CD8-positive, alpha-beta memory T cell (primary cell): Measurements from ENCODE around the gene VWCE. TPM values are rescaled to one million over a fixed set of nuclear protein-coding genes. Genes with fewer than 3 reads are reported as not detected.

Experiments used
- CTCF ChIA-PET: fragments of 350-600 bp; sonication (Branson Sonifier 250); formaldehyde crosslinking; loops from one replicate; lab custom pipeline; 2021; ENCODE audit warnings: antibody characterized with exemption; lab: Charles Lee
- POLR2A ChIA-PET: fragments of 350-600 bp; sonication (Branson Sonifier 250); formaldehyde crosslinking; loops from one replicate; lab custom pipeline; 2021; ENCODE audit warnings: antibody characterized with exemption; lab: Charles Lee
- DNase-seq, 5 donors: peaks; one replicate each; pipeline versions ENCODE4 v3.0.0 to v3.0.0-alpha.2; 2020 to 2022; ENCODE audit warnings: mixed read lengths in 1 of 5
- H3K27ac ChIP-seq: one replicate; pipeline ENCODE4 v1.7.0; 2013; ENCODE audit warnings: low read depth, mild to moderate bottlenecking, low read length, moderate library complexity
- H3K27me3 ChIP-seq: 2 replicates; pipeline ENCODE4 v1.7.0; 2013; ENCODE audit warnings: low read length, mild to moderate bottlenecking; ENCODE audit not compliant: insufficient read depth, poor library complexity, severe bottlenecking
- H3K36me3 ChIP-seq: 2 replicates; pipeline ENCODE4 v1.7.0; 2013; ENCODE audit warnings: mild to moderate bottlenecking, low read length, moderate library complexity; ENCODE audit not compliant: insufficient read depth
- H3K4me1 ChIP-seq: 2 replicates; pipeline ENCODE4 v1.7.0; 2013; ENCODE audit warnings: mild to moderate bottlenecking, low read length, moderate library complexity; ENCODE audit not compliant: insufficient read depth
- H3K4me3 ChIP-seq: 2 replicates; pipeline ENCODE4 v1.7.0; 2013; ENCODE audit warnings: mild to moderate bottlenecking, low read length
- H3K9me3 ChIP-seq: 2 replicates; pipeline ENCODE4 v1.7.0; 2013; ENCODE audit warnings: mild to moderate bottlenecking, low read length
- H3K27ac Mint-ChIP-seq, 8 donors: one replicate each; pipeline ENCODE4 v1.8.0; 2020 to 2021; ENCODE audit warnings: mixed read lengths in 8 of 8, mild to moderate bottlenecking in 6 of 8, inconsistent platforms in 3 of 8, moderate library complexity in 3 of 8
- H3K27me3 Mint-ChIP-seq, 2 donors: one replicate each; pipeline ENCODE4 v1.8.0; 2020 to 2021; ENCODE audit warnings: mixed read lengths in 2 of 2, mild to moderate bottlenecking in 1 of 2, moderate library complexity in 1 of 2
- H3K36me3 Mint-ChIP-seq, 3 donors: one replicate each; pipeline ENCODE4 v1.8.0; 2020 to 2021; ENCODE audit warnings: mixed read lengths in 3 of 3, inconsistent platforms in 1 of 3, mild to moderate bottlenecking in 1 of 3
- H3K4me1 Mint-ChIP-seq, 3 donors: one replicate each; pipeline ENCODE4 v1.8.0; 2020 to 2021; ENCODE audit warnings: mixed read lengths in 3 of 3, inconsistent platforms in 1 of 3, mild to moderate bottlenecking in 1 of 3
- H3K4me3 Mint-ChIP-seq, 7 donors: one replicate each; pipeline ENCODE4 v1.8.0; 2020 to 2021; ENCODE audit warnings: mixed read lengths in 7 of 7, mild to moderate bottlenecking in 6 of 7, moderate library complexity in 4 of 7, inconsistent platforms in 2 of 7
- H3K9me3 Mint-ChIP-seq, 5 donors: one replicate each; pipeline ENCODE4 v1.8.0; 2020 to 2022; ENCODE audit warnings: mixed read lengths in 5 of 5, mild to moderate bottlenecking in 3 of 5, moderate library complexity in 2 of 5, inconsistent platforms in 1 of 5
- polyA plus RNA-seq: library from polyadenylated mRNA; unstranded; fragments of 300-500 nt; fragmentation: Illumina TruSeq; gene quantifications from one replicate; pipeline ENCODE4 v1.2.3, GENCODE V29; 2021
- total RNA-seq, 2 experiments: library from RNA; stranded (reverse); gene quantifications; one replicate each; pipeline ENCODE4 v1.2.3, GENCODE V29; 2021

The VWCE gene
- total and polyA plus RNA-seq, 3 experiments from 2014 or later, result 11.3 to 12.4 TPM; not detected in 1

- no peaks in the 10 kb centered on the region for H3K36me3 Mint-ChIP-seq
- no peak for DNase-seq
- POLR2A ChIA-PET, result no interaction called here
- Histone ChIP-seq H3K27ac (no peak overlapping the region), H3K4me1 (no peaks in the 10 kb centered on the region), H3K27me3 (no peaks in the 10 kb centered on the region), H3K9me3 (no peaks in the 10 kb centered on the region), H3K36me3 (no peaks in the 10 kb centered on the region), H3K4me3 (no peak overlapping the region)
- no peaks in the 10 kb centered on the region for H3K9me3 Mint-ChIP-seq
- H3K27ac Mint-ChIP-seq, result no peak overlapping the region
- H3K4me3 Mint-ChIP-seq, result no peak overlapping the region
- peaks cover 0 to 4% of the 10 kb centered on the region in 2 donors for H3K27me3 Mint-ChIP-seq
- CTCF ChIA-PET, result no interaction called here
- H3K4me1 Mint-ChIP-seq, result no peaks in the 10 kb centered on the region
Observed at GRCh38 chr11:61270354-61271076, 24.6 kb downstream of the VWCE start.

GRCh38 chr11:61268588-61269250 is 26.4 kb downstream of the VWCE start:
- H3K4me3 ChIP-seq, result no peak overlapping the region
- H3K4me1 ChIP-seq, result no peaks in the 10 kb centered on the region
- Mint-ChIP-seq H3K36me3 (no peaks in the 10 kb centered on the region), H3K4me3 (no peak overlapping the region), H3K9me3 (no peaks in the 10 kb centered on the region), H3K27ac (no peak overlapping the region), H3K27me3 (peaks cover 0 to under 1% of the 10 kb centered on the region in 2 donors), H3K4me1 (no peaks in the 10 kb centered on the region)
- POLR2A ChIA-PET, result no interaction called here
- no peak overlapping the region for H3K27ac ChIP-seq
- no peaks in the 10 kb centered on the region for H3K9me3 ChIP-seq
- no peak for DNase-seq
- CTCF ChIA-PET, result no interaction called here
- H3K36me3 ChIP-seq, result no peaks in the 10 kb centered on the region
- no peaks in the 10 kb centered on the region for H3K27me3 ChIP-seq

DNA sequence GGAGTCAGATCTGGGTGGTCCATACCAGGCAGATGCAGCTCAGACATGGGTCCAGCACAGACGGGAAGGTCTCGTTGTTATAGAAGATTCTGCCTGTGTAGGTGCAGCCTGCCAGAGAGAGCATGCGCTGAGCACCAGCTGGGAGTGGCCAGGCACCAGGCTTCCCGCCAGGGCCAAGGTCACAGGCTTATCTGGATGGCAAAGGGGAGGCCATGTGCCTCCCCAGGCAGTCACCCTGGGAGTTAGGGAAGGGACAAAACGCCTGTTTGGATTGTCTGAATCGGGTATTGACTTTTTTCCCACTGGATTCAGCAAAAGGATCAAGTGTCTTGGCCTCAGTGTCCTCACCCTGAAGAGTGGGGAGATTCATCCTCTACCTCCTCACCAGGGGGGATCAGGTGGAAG is 27.7 kb downstream of the VWCE start:
- CTCF ChIA-PET, result no interaction called here
- Mint-ChIP-seq H3K4me1 (no peaks in the 10 kb centered on the region), H3K27me3 (no peaks in the 10 kb centered on the region), H3K36me3 (no peaks in the 10 kb centered on the region), H3K9me3 (no peaks in the 10 kb centered on the region), H3K27ac (no peak overlapping the region), H3K4me3 (no peak overlapping the region)
- DNase-seq, result no peak
- Histone ChIP-seq H3K4me1 (no peaks in the 10 kb centered on the region), H3K36me3 (no peaks in the 10 kb centered on the region), H3K27me3 (no peaks in the 10 kb centered on the region), H3K4me3 (no peak overlapping the region), H3K9me3 (no peaks in the 10 kb centered on the region), H3K27ac (no peak overlapping the region)
- POLR2A ChIA-PET, result no interaction called here

- Mint-ChIP-seq H3K4me1 (no peaks in the 10 kb centered on the region), H3K9me3 (no peaks in the 10 kb centered on the region), H3K36me3 (no peaks in the 10 kb centered on the region), H3K4me3 (no peak overlapping the region), H3K27ac (no peak overlapping the region), H3K27me3 (no peaks in the 10 kb centered on the region)
- CTCF ChIA-PET, result interaction anchor here (1.0 to 1.5 kb wide), 2 partner anchors 12 to 13 kb away, joined by 3 to 6 read pairs; no protein-coding TSS in a partner anchor
- Histone ChIP-seq H3K4me1 (no peaks in the 10 kb centered on the region), H3K4me3 (no peak overlapping the region), H3K27me3 (no peaks in the 10 kb centered on the region), H3K9me3 (no peaks in the 10 kb centered on the region), H3K36me3 (no peaks in the 10 kb centered on the region), H3K27ac (no peak overlapping the region)
- DNase-seq, result no peak
- POLR2A ChIA-PET, result no interaction called here
Observed at GRCh38 chr11:61266602-61267001, 28.5 kb downstream of the VWCE start.

DNA sequence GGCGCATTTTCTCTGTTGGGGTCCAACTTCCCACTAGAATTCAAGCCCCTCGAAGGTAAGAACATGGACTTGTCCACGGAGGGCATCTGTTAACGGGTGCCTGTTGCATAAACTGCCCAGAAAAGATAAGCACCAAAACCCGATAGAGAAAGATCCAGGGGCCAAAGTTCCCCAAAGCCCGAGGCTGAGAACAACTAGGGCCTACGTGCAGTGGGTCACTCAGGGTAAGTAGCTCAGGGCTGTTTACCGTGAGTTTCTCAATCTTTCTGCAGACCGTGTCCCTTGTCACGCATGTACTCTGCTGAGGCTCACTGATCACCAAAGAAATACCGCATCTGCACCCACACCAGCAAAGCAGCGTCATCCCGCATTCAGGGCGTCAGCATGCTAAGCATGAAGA is 29.8 kb downstream of the VWCE start:
- no peak overlapping the region for H3K27ac Mint-ChIP-seq

DNA sequence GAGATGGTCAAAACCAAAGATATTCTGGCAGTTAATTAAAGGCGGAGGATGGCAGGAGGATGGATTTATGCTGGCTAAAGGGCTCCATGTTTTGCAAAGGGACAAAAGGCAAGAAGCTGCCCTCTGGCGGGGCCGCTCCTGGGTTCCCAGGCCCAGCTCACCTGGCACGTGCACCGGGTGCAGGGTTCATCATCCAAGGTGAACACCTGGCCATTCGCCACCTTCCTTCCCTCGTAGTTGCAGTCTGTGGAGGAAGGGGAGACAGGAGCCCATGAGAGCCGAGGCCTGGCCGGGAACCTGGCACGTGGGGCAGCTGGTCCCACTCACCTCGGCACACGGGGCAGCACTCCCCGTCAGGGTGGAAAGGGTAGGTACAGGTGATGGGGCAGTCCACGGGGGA is 30.3 kb downstream of the VWCE start:
- Mint-ChIP-seq H3K4me1 (no peaks in the 10 kb centered on the region), H3K27me3 (no peaks in the 10 kb centered on the region), H3K27ac (no peak overlapping the region), H3K4me3 (no peak overlapping the region), H3K36me3 (no peaks in the 10 kb centered on the region), H3K9me3 (no peaks in the 10 kb centered on the region)
- POLR2A ChIA-PET, result no interaction called here
- Histone ChIP-seq H3K4me1 (no peaks in the 10 kb centered on the region), H3K27ac (no peak overlapping the region), H3K9me3 (no peaks in the 10 kb centered on the region), H3K4me3 (no peak overlapping the region), H3K36me3 (no peaks in the 10 kb centered on the region), H3K27me3 (no peaks in the 10 kb centered on the region)
- DNase-seq, result no peak
- CTCF ChIA-PET, result interaction anchor here (1.5 kb wide), 1 partner anchor 11 kb away, joined by 6 read pairs; no protein-coding TSS in a partner anchor

More for the DNA sequence above, 29.8 kb downstream of the VWCE start:
- Histone ChIP-seq H3K27me3 (no peaks in the 10 kb centered on the region), H3K4me3 (no peak overlapping the region), H3K27ac (no peak overlapping the region), H3K4me1 (no peaks in the 10 kb centered on the region), H3K36me3 (no peaks in the 10 kb centered on the region), H3K9me3 (no peaks in the 10 kb centered on the region)
- POLR2A ChIA-PET, result no interaction called here
- CTCF ChIA-PET, result interaction anchor here (1.0 to 1.5 kb wide), 2 partner anchors 11 kb away, joined by 3 to 6 read pairs; no protein-coding TSS in a partner anchor
- no peak for DNase-seq
- H3K27me3 Mint-ChIP-seq, result no peaks in the 10 kb centered on the region
- no peaks in the 10 kb centered on the region for H3K4me1 Mint-ChIP-seq
- no peak overlapping the region for H3K4me3 Mint-ChIP-seq
- no peaks in the 10 kb centered on the region for H3K9me3 Mint-ChIP-seq
- H3K36me3 Mint-ChIP-seq, result no peaks in the 10 kb centered on the region

DNA sequence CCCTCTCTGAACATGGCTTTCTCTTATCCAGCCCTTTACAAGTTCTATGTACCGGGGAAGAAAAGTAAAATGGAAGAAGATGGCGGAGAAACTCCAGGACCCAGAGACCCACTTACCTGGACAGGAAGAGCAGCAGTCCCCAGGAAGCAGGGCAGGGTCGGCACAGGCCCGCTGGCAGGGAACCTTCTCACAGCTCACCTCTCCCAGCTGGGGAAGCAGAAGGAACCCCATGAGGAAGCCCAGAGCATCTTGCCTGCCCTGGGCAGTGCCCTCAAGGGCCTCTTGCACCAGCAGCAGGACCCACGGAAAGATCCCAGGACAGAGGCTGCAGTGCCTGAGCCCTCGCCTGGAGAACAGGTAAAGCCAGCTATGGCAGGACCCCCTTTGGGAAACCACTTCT is 30.7 kb downstream of the VWCE start:
- no peak overlapping the region for H3K27ac ChIP-seq
- H3K4me3 Mint-ChIP-seq, result no peak overlapping the region
- CTCF ChIA-PET, result no interaction called here

GRCh38 chr11:61259363-61259762 is 35.8 kb downstream of the VWCE start:
- CTCF ChIA-PET, result no interaction called here
- no peak for DNase-seq
- Histone ChIP-seq H3K27me3 (no peaks in the 10 kb centered on the region), H3K4me1 (no peaks in the 10 kb centered on the region), H3K4me3 (no peak overlapping the region), H3K36me3 (no peaks in the 10 kb centered on the region), H3K27ac (no peak overlapping the region), H3K9me3 (no peaks in the 10 kb centered on the region)
- Mint-ChIP-seq H3K4me1 (no peaks in the 10 kb centered on the region), H3K27ac (no peak overlapping the region), H3K36me3 (no peaks in the 10 kb centered on the region), H3K27me3 (peaks cover 0 to 5% of the 10 kb centered on the region in 2 donors), H3K9me3 (no peaks in the 10 kb centered on the region), H3K4me3 (no peak overlapping the region)
- POLR2A ChIA-PET, result no interaction called here

More for the DNA sequence above, 30.7 kb downstream of the VWCE start:
- no peak for DNase-seq
- Mint-ChIP-seq H3K27ac (no peak overlapping the region), H3K9me3 (no peaks in the 10 kb centered on the region), H3K36me3 (no peaks in the 10 kb centered on the region), H3K27me3 (no peaks in the 10 kb centered on the region), H3K4me1 (no peaks in the 10 kb centered on the region)
- Histone ChIP-seq H3K27me3 (no peaks in the 10 kb centered on the region), H3K9me3 (no peaks in the 10 kb centered on the region), H3K4me1 (no peaks in the 10 kb centered on the region), H3K4me3 (no peak overlapping the region), H3K36me3 (no peaks in the 10 kb centered on the region)
- POLR2A ChIA-PET, result no interaction called here
